Endothelial cell of umbilical vein (primary cell): ENCODE measurements around the gene MYO7B. TPM values are rescaled to one million over a fixed set of nuclear protein-coding genes. Genes with fewer than 3 reads are reported as not detected.
A peak's percentile ranks its signal among the peaks of the same experiment; 100 is the strongest.

Source experiments
- BruUV-seq: library from RNA; stranded (reverse); fragments of 400-500 nt; replicated peaks from 2 replicates; lab custom pipeline; 2021; lab: Mats Ljungman, UMichigan
- CTCF ChIA-PET: fragments of 300-600, 350-600 bp; sonication (Branson Sonifier 250); formaldehyde crosslinking; loops from one replicate; lab custom pipeline; 2021; ENCODE audit warnings: antibody characterized with exemption, inconsistent platforms; lab: Charles Lee
- POLR2A ChIA-PET: fragments of 300-600, 350-600 bp; sonication (Branson Sonifier 250); formaldehyde crosslinking; loops from one replicate; lab custom pipeline; 2021; ENCODE audit warnings: antibody characterized with exemption, inconsistent platforms; lab: Charles Lee
- DNase-seq: peaks from one replicate; pipeline ENCODE4 v3.0.0-alpha.2; 2011; ENCODE audit warnings: low read depth, low spot score
- FAIRE-seq: peaks from 2 replicates; lab custom pipeline; 2011; peaks lifted over from hg19 to GRCh38; lab: Jason Lieb, UNC
- H2AFZ ChIP-seq: 2 replicates; pipeline ENCODE4 v1.6.0; 2012; ENCODE audit warnings: low read depth, low read length, control low read depth, inconsistent platforms
- H3K27ac ChIP-seq: 2 replicates; pipeline ENCODE4 v1.5.1; 2011; ENCODE audit warnings: low read depth, mild to moderate bottlenecking, control low read depth, low read length, moderate library complexity; ENCODE audit not compliant: insufficient read depth
- H3K27me3 ChIP-seq, 2 experiments: 2 replicates each; pipeline versions ENCODE4 v1.6.0 to v1.6.1; 2011; ENCODE audit warnings: low read length in 2 of 2, mixed read lengths in 1 of 2; ENCODE audit not compliant: control insufficient read depth in 2 of 2, insufficient read depth in 2 of 2
- H3K36me3 ChIP-seq, 2 experiments: 2 replicates in 1 of 2; 3 replicates in 1 of 2; pipeline ENCODE4 v1.5.1; 2011; ENCODE audit warnings: low read length in 2 of 2, mild to moderate bottlenecking in 1 of 2, moderate library complexity in 1 of 2; ENCODE audit not compliant: control insufficient read depth in 2 of 2, insufficient read depth in 2 of 2; ENCODE audit errors: extremely low read depth in 1 of 2
- H3K4me1 ChIP-seq: 3 replicates; pipeline ENCODE4 v1.5.1; 2011; ENCODE audit warnings: mild to moderate bottlenecking, low read length; ENCODE audit not compliant: control insufficient read depth, insufficient read depth; ENCODE audit errors: extremely low read depth
- H3K4me2 ChIP-seq: 2 replicates; pipeline ENCODE4 v1.6.1; 2011; ENCODE audit warnings: low read length, control low read depth, mixed read lengths; ENCODE audit not compliant: insufficient read depth
- H3K4me3 ChIP-seq, 3 experiments: fragments of 200-600 bp in 1 of 3; sonication (generic), shearing (Covaris generic) in 1 of 3; replicated peaks in 1 of 3; 2 replicates each; pipeline ENCODE4 v1.5.1; 2011 to 2016; ENCODE audit warnings: control low read depth in 3 of 3, low read length in 3 of 3, mild to moderate bottlenecking in 2 of 3, inconsistent platforms in 1 of 3, low read depth in 1 of 3, moderate library complexity in 1 of 3; ENCODE audit not compliant: insufficient read depth in 1 of 3
- H3K79me2 ChIP-seq: 2 replicates; pipeline ENCODE4 v1.6.0; 2012; ENCODE audit warnings: low read length, inconsistent platforms; ENCODE audit not compliant: control insufficient read depth, insufficient read depth
- H3K9ac ChIP-seq: replicated peaks from 2 replicates; pipeline ENCODE3; 2011; ENCODE audit warnings: low read length, control low read depth; ENCODE audit not compliant: insufficient read depth; ENCODE audit errors: extremely low read depth
- H3K9me1 ChIP-seq: replicated peaks from 3 replicates; pipeline ENCODE4 v1.6.0; 2011; ENCODE audit warnings: mild to moderate bottlenecking, low read length; ENCODE audit not compliant: control insufficient read depth, insufficient read depth; ENCODE audit errors: extremely low read depth
- H3K9me3 ChIP-seq: replicated peaks from 2 replicates; pipeline ENCODE4 v1.5.1; 2012; ENCODE audit warnings: low read length, inconsistent platforms; ENCODE audit not compliant: control insufficient read depth, insufficient read depth
- H4K20me1 ChIP-seq: replicated peaks from 2 replicates; pipeline ENCODE3; 2011; ENCODE audit warnings: mild to moderate bottlenecking, low read length; ENCODE audit not compliant: control insufficient read depth, insufficient read depth; ENCODE audit errors: extremely low read depth
- EZH2 ChIP-seq: IDR thresholded peaks from 2 replicates; pipeline ENCODE4 v1.6.1; 2012; ENCODE audit warnings: borderline replicate concordance, low read depth, mild to moderate bottlenecking, moderate library complexity, low read length, inconsistent platforms; ENCODE audit not compliant: severe bottlenecking
- FOS ChIP-seq: IDR thresholded peaks from 2 replicates; pipeline ENCODE4 v1.6.1; 2011; ENCODE audit warnings: mild to moderate bottlenecking, low read length, moderate library complexity, borderline replicate concordance; ENCODE audit not compliant: insufficient read depth
- GATA2 ChIP-seq: IDR thresholded peaks from 2 replicates; pipeline ENCODE4 v1.7.0; 2011; ENCODE audit warnings: low read depth, mild to moderate bottlenecking, moderate library complexity, mixed read lengths, low read length; ENCODE audit not compliant: insufficient read length, insufficient read depth
- JUN ChIP-seq: IDR thresholded peaks from 2 replicates; pipeline ENCODE4 v1.6.1; 2011; ENCODE audit warnings: borderline replicate concordance, low read depth; ENCODE audit not compliant: insufficient read length, insufficient read depth
- MYC ChIP-seq: IDR thresholded peaks from one replicate; pipeline ENCODE4 v1.6.1; 2011; ENCODE audit warnings: mild to moderate bottlenecking, low read depth, low read length
- POLR2A ChIP-seq: IDR thresholded peaks from 2 replicates; pipeline ENCODE4 v1.6.1; 2012; ENCODE audit warnings: low read depth, mild to moderate bottlenecking, control low read depth, low read length
- POLR2AphosphoS5 ChIP-seq: IDR thresholded peaks from 2 replicates; pipeline ENCODE4 v1.6.1; 2012; ENCODE audit warnings: low read depth, mild to moderate bottlenecking, control low read depth, low read length, moderate library complexity; ENCODE audit not compliant: insufficient read depth
- dilution Hi-C: fragments of 300-500 bp; cut with MboI; formaldehyde crosslinking; loops from one replicate; pipeline ENCODE4 v1.15.0; 2019; ENCODE audit warnings: low sequenced_read_pairs; ENCODE audit not compliant: extremely low pct_ligation_motif_present
- intact Hi-C: fragments of 100-400 bp; cut with micrococcal nuclease; formaldehyde crosslinking; loops from one replicate; pipeline ENCODE4 v1.10.0; 2022
- polyA plus RNA-seq, 4 experiments: library from polyadenylated mRNA; depleted of rRNA in 3 of 4; stranded (reverse) in 3 of 4; unstranded in 1 of 4; fragments of >200 nt; gene quantifications; 2 replicates each; pipeline versions ENCODE4 v1.2.1 to v1.2.3, GENCODE V29; 2011 to 2012; ENCODE audit warnings: missing spikeins in 1 of 4
- total RNA-seq: library from RNA; stranded (reverse); gene quantifications from 2 replicates; pipeline ENCODE4 v1.2.3, GENCODE V29; 2021
- TF ChIP-seq, protein P1 (sequence below): IDR thresholded peaks from 2 replicates; pipeline ENCODE4 v1.6.1; 2011; ENCODE audit not compliant: insufficient read depth, insufficient read length
- TF ChIP-seq, protein P2 (sequence below), 2 donors: IDR thresholded peaks; 1 replicate in 1 of 2; 2 replicates in 1 of 2; pipeline ENCODE4 v1.5.1; 2011; ENCODE audit warnings: low read length in 2 of 2, mild to moderate bottlenecking in 2 of 2, moderate library complexity in 2 of 2, control low read depth in 1 of 2, inconsistent platforms in 1 of 2, low read depth in 1 of 2; ENCODE audit not compliant: insufficient read depth in 1 of 2; ENCODE audit errors: extremely low read depth in 1 of 2

Gene MYO7B
- total and polyA plus RNA-seq, 2 donors (not counting 3 experiments of a cell fraction or from before 2014, with no cell fraction given), result 0.17 TPM; not detected in 1

DNA sequence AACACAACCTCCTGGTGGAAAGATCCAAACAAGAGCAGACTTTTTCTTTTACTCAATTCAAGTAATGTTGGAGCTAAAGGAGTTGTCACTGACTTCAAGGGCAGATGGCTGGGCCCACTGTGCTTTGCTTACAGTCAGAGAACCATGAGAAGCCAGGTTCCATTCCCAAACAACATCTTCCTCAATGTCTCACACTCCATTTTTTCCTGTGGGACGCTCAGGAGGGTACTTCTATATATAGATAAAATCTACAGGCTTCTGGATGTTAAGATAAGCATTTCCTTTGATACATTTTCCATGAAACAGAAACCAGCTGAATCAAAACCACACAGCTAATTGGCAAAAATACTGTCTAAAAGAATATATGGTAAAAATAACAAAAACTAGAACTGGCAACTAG, 23.6 kb upstream of the MYO7B start:
- Histone ChIP-seq H4K20me1 (no peaks in the 10 kb centered on the region), H3K9ac (no peak overlapping the region), H3K9me1 (no peaks in the 10 kb centered on the region), H3K79me2 (peaks cover 84% of the 10 kb centered on the region), H3K27ac (no peak overlapping the region), H3K9me3 (no peaks in the 10 kb centered on the region), H3K27me3 (no peaks in the 10 kb centered on the region), H3K36me3 (peaks cover 3 to 8% of the 10 kb centered on the region in 2 experiments), H3K4me1 (peaks cover 40% of the 10 kb centered on the region), H3K4me2 (no peak overlapping the region), H3K4me3 (no peak overlapping the region), H2AFZ (no peak overlapping the region)
- intact Hi-C loops (no loop called here), dilution Hi-C loops (no loop called here)
- no TSS peak for BruUV-seq
- DNase-seq (peak; percentile 63), FAIRE-seq (no peak)
- ChIA-PET CTCF (interaction anchor here (0.7 kb wide), 2 partner anchors 14 to 19 kb away, joined by 3 to 4 read pairs; partner anchors contain the start of gene IWS1), POLR2A (no interaction called here)
- no peak for TF ChIP-seq JUN
- no peak for TF ChIP-seq POLR2AphosphoS5
- TF ChIP-seq FOS, result no peak
- TF ChIP-seq GATA2, result peak; percentile 61
- TF ChIP-seq MYC, result no peak

DNA sequence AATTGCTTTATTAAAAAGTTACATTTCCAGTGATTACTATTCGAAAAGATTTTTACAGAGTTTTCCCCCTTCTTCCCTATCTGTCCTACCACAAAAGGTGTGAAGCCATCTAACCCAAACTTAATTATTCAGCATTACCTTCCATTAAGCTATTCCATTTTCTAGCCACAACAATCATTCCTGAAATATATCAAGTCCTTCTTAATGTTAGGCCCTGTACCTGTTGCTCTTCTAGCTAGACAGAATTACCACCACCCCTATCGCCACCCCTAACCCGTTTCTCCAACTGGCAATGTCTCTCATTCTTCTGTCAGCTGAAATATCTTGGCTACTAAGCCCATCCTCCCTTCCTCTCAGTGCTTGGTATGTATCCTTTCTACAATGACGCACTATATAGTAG, 23.1 kb upstream of the MYO7B start:
- dilution Hi-C loops, result no loop called here
- ChIA-PET CTCF (interaction anchor here (0.7 kb wide), 2 partner anchors 14 to 19 kb away, joined by 3 to 4 read pairs; partner anchors contain the start of gene IWS1), POLR2A (no interaction called here)
- peaks cover 84% of the 10 kb centered on the region for H3K79me2 ChIP-seq
- no peak overlapping the region for H3K27ac ChIP-seq
- FAIRE-seq (no peak), DNase-seq (no peak)
- H3K9ac ChIP-seq, result no peak overlapping the region
- peaks cover 39% of the 10 kb centered on the region for H3K4me1 ChIP-seq
- no peaks in the 10 kb centered on the region for H3K9me1 ChIP-seq
- H2AFZ ChIP-seq, result no peak overlapping the region
- H3K4me3 ChIP-seq, result no peak overlapping the region
- no TSS peak for BruUV-seq
- H3K4me2 ChIP-seq, result no peak overlapping the region
- intact Hi-C loops, result no loop called here
- no peaks in the 10 kb centered on the region for H3K27me3 ChIP-seq
- no peak for TF ChIP-seq POLR2A
- TF ChIP-seq MYC, result no peak
- TF ChIP-seq FOS, result no peak
- TF ChIP-seq, protein P1, sequence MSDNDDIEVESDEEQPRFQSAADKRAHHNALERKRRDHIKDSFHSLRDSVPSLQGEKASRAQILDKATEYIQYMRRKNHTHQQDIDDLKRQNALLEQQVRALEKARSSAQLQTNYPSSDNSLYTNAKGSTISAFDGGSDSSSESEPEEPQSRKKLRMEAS, result no peak
- no peak for TF ChIP-seq GATA2
- no peak for TF ChIP-seq EZH2
- TF ChIP-seq, protein P2, sequence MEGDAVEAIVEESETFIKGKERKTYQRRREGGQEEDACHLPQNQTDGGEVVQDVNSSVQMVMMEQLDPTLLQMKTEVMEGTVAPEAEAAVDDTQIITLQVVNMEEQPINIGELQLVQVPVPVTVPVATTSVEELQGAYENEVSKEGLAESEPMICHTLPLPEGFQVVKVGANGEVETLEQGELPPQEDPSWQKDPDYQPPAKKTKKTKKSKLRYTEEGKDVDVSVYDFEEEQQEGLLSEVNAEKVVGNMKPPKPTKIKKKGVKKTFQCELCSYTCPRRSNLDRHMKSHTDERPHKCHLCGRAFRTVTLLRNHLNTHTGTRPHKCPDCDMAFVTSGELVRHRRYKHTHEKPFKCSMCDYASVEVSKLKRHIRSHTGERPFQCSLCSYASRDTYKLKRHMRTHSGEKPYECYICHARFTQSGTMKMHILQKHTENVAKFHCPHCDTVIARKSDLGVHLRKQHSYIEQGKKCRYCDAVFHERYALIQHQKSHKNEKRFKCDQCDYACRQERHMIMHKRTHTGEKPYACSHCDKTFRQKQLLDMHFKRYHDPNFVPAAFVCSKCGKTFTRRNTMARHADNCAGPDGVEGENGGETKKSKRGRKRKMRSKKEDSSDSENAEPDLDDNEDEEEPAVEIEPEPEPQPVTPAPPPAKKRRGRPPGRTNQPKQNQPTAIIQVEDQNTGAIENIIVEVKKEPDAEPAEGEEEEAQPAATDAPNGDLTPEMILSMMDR (IDR thresholded peaks at IDR 0.05; ENCODE audit: extremely low read depth in 1 of 2, insufficient read depth in 1 of 2, low read depth in 1 of 2, low read length in 2 of 2), result no peak
- no peak for TF ChIP-seq JUN
- no peak for TF ChIP-seq POLR2AphosphoS5
- peaks cover 1% of the 10 kb centered on the region for H4K20me1 ChIP-seq
- peaks cover 3 to 8% of the 10 kb centered on the region in 2 experiments for H3K36me3 ChIP-seq
- H3K9me3 ChIP-seq, result no peaks in the 10 kb centered on the region
